ENCODE measurements around the gene TRPC5OS.

The TRPC5OS gene

DNA sequence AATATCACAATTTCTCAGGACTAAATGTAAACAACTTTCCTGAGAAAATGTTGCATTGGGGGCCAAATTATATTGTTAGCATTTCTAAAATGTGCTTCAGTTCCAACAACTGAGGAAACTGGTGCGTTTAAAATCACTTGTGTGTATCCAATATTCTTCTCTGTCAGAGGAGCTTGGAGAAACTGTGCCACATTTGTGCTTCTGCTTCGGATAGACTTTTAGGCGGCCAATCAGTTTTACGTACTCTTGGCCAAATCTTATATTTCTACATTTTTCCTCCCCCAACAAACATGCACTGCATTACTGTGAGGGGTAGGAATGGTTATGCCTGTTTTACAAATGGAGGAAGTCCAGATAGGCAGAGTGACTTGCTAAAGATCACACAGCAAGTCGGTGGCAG lies 27.4 kb upstream of the TRPC5OS start:
- intact Hi-C loops (cut with DNase I; ENCODE audit: low total_unique reads): no loop called here
- Histone ChIP-seq H3K36me3 (no peaks in the 10 kb centered on the region), H3K9me3 (no peaks in the 10 kb centered on the region), H3K4me1 (no peaks in the 10 kb centered on the region), H3K27me3 (no peaks in the 10 kb centered on the region), H3K27ac (no peak overlapping the region), H3K4me3 (no peak overlapping the region)
- no peak for DNase-seq
- TF ChIP-seq, protein P1, sequence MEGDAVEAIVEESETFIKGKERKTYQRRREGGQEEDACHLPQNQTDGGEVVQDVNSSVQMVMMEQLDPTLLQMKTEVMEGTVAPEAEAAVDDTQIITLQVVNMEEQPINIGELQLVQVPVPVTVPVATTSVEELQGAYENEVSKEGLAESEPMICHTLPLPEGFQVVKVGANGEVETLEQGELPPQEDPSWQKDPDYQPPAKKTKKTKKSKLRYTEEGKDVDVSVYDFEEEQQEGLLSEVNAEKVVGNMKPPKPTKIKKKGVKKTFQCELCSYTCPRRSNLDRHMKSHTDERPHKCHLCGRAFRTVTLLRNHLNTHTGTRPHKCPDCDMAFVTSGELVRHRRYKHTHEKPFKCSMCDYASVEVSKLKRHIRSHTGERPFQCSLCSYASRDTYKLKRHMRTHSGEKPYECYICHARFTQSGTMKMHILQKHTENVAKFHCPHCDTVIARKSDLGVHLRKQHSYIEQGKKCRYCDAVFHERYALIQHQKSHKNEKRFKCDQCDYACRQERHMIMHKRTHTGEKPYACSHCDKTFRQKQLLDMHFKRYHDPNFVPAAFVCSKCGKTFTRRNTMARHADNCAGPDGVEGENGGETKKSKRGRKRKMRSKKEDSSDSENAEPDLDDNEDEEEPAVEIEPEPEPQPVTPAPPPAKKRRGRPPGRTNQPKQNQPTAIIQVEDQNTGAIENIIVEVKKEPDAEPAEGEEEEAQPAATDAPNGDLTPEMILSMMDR (IDR thresholded peaks at IDR 0.05): no peak

- TF ChIP-seq, protein P1 (IDR thresholded peaks at IDR 0.05): no peak
- DNase-seq: no peak
- no peaks in the 10 kb centered on the region for H3K4me1 ChIP-seq
- no peaks in the 10 kb centered on the region for H3K36me3 ChIP-seq
- H3K4me3 ChIP-seq: no peak overlapping the region
- H3K27ac ChIP-seq: no peak overlapping the region
- intact Hi-C loops (cut with DNase I; ENCODE audit: low total_unique reads): no loop called here
- H3K27me3 ChIP-seq: no peaks in the 10 kb centered on the region
- H3K9me3 ChIP-seq: no peaks in the 10 kb centered on the region
These were observed 25.0 kb upstream of the TRPC5OS start for GRCh38 chrX:111850975-111851374.

DNA sequence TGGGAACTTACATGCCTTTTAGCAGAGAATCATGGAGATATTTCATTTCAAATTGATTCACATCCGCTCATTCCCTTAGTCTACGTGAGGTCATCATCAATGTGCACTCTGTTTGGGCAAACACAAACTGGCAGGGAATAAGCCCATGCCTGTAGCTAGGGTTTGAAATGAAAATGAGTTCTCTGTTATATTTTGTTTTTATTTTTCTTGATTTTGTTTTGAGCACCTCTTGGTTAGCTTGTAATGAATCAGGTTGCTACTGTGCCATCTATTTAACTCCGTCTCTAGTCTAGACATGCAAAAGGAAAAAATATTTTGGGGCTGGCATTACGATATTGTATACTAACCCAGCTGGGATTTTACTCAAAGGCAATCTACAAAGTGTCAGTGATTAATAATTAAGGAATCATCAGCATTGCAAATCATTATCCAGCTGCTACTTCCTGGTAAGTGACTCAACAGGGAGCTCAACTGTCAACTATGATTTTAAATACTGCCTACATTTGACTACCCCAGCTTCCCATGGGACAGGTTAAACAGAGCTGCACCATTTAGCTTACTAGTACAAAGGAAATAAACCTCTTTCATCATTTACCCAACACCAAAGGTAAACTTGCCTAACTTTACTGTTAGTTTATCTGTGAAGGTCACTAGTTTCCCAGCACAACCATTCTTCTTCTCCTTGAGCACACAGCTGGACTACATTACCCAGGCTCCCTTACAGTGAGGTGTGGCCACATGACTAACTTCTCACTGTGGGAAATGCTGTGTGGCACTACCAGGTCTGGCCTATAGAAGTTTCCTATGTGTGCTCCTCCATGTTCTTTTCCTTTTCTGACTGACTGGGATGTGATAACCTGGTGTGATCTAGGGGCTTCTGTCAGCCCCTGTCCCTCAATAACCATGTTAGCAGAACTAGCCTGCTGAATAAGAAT lies 21.2 kb upstream of the TRPC5OS start:
- no peak for DNase-seq
- no peaks in the 10 kb centered on the region for H3K27me3 ChIP-seq
- H3K36me3 ChIP-seq: no peaks in the 10 kb centered on the region
- TF ChIP-seq, protein P1 (IDR thresholded peaks at IDR 0.05): no peak
- intact Hi-C loops (cut with DNase I; ENCODE audit: low total_unique reads): no loop called here
- H3K9me3 ChIP-seq: no peaks in the 10 kb centered on the region
- no peak overlapping the region for H3K4me3 ChIP-seq
- no peak overlapping the region for H3K27ac ChIP-seq
- H3K4me1 ChIP-seq: no peaks in the 10 kb centered on the region

DNA sequence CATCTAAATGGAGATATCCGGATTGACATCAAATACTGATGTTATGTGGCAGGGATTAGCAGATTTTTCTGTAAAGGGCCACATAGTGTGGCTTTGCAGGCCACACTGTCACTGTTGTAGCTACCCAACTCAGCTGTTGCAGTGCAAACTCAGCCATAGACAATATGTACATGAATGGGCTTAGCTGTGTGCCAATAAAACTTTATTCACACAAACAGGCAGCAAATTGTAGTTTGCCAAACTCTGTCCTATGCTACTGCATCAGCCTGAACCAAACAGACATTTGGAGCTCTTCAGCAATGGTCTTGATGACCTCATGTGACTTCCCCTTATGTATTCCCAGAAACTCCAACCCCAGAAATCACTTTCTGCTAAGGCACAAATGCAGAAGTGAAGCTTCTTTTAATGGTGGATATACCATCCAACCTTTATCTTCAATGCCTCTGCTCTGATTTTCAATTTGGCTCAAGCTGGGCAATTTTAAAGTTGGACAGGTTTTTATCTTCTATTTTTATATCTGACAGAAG lies 18.4 kb upstream of the TRPC5OS start:
- Histone ChIP-seq H3K4me3 (no peak overlapping the region), H3K27me3 (no peaks in the 10 kb centered on the region), H3K36me3 (no peaks in the 10 kb centered on the region), H3K9me3 (no peaks in the 10 kb centered on the region), H3K27ac (no peak overlapping the region), H3K4me1 (no peaks in the 10 kb centered on the region)
- intact Hi-C loops (cut with DNase I; ENCODE audit: low total_unique reads): no loop called here
- no peak for DNase-seq
- TF ChIP-seq, protein P1 (IDR thresholded peaks at IDR 0.05): no peak

- no peak for DNase-seq
- intact Hi-C loops (cut with DNase I; ENCODE audit: low total_unique reads): no loop called here
These were observed 14.4 kb upstream of the TRPC5OS start for GRCh38 chrX:111861605-111862004.

More at GRCh38 chrX:111861605-111862004, 14.4 kb upstream of the TRPC5OS start:
- no peaks in the 10 kb centered on the region for H3K27me3 ChIP-seq
- no peaks in the 10 kb centered on the region for H3K9me3 ChIP-seq
- H3K4me3 ChIP-seq: no peak overlapping the region
- H3K4me1 ChIP-seq: no peaks in the 10 kb centered on the region
- no peak overlapping the region for H3K27ac ChIP-seq
- no peaks in the 10 kb centered on the region for H3K36me3 ChIP-seq
- TF ChIP-seq, protein P1 (IDR thresholded peaks at IDR 0.05): no peak
